Measurements from ENCODE around the gene CASKIN1.

GRCh38 chr16:2223221-2223941 lies 27.0 kb upstream of the CASKIN1 start, which contains the start of gene E4F1:
- peak in 3 of 7 experiments; percentile 10 to 33 (median 31) for TF ChIP-seq CTCF (IDR thresholded peaks at IDR 0.05)
- TF ChIP-seq POLR2A (IDR thresholded peaks at IDR 0.05) = peak; percentile 90 to 92 (median 92)
